Stimulated activated CD8-positive, alpha-beta memory T cell treated with anti-CD3 and anti-CD28 coated beads, Interleukin-12 subunit alpha, Interleukin-12 subunit beta, amount 100 ng/mL, for 24 hours (primary cell): Measurements from ENCODE around the gene CRIP1.

ENCODE experiments used
- DNase-seq: peaks from one replicate; pipeline ENCODE4 v3.0.0-alpha.2; 2020; ENCODE audit errors: extremely low read depth

The CRIP1 gene

GRCh38 chr14:105531894-105532623 is 45.4 kb downstream of the CRIP1 start:
- DNase-seq: no peak

GRCh38 chr14:105532735-105533141 is 46.1 kb downstream of the CRIP1 start:
- DNase-seq: no peak

- DNase-seq: no peak
Measured at GRCh38 chr14:105533391-105533790, 46.7 kb downstream of the CRIP1 start.

- no peak for DNase-seq
Measured at GRCh38 chr14:105533811-105534498, 47.3 kb downstream of the CRIP1 start.

- DNase-seq: no peak
Measured at GRCh38 chr14:105534586-105534985, 47.9 kb downstream of the CRIP1 start.

- no peak for DNase-seq
Measured at GRCh38 chr14:105536051-105536450, 49.4 kb downstream of the CRIP1 start.

GRCh38 chr14:105536691-105537579 is 50.2 kb downstream of the CRIP1 start:
- DNase-seq: no peak

- no peak for DNase-seq
Measured at GRCh38 chr14:105537580-105538474, 51.1 kb downstream of the CRIP1 start.
